ENCODE data around the gene GLUL.

- TF ChIP-seq REST (IDR thresholded peaks at IDR 0.05; ENCODE audit: insufficient read depth in 1 of 2, low read depth in 2 of 2, low read length in 2 of 2), result no peak
- TF ChIP-seq POLR2AphosphoS5 (IDR thresholded peaks at IDR 0.05; ENCODE audit: low read depth, low read length), result no peak
- TF ChIP-seq TAF1 (IDR thresholded peaks at IDR 0.05; ENCODE audit: borderline replicate concordance, insufficient read depth, low read length), result no peak
- no peak for TF ChIP-seq SIN3A (IDR thresholded peaks at IDR 0.05; ENCODE audit: borderline replicate concordance, insufficient read depth, low read length)
Observed at GRCh38 chr1:182430263-182431068, 38.9 kb upstream of the GLUL start.
